Endothelial cell of hepatic sinusoid (primary cell): ENCODE results near the gene MMAB.

Source experiments
- in situ Hi-C: cut with HindIII; loops from 2 replicates; pipeline ENCODE4 v1.10.0; 2017; ENCODE audit warnings: low sequenced_read_pairs

MMAB gene

GRCh38 chr12:109545826-109546225 is 27.5 kb downstream of the MMAB start:
- in situ Hi-C loops = no loop called here

GRCh38 chr12:109544955-109545531 is 28.3 kb downstream of the MMAB start:
- in situ Hi-C loops = no loop called here

GRCh38 chr12:109542876-109543275 is 30.4 kb downstream of the MMAB start:
- in situ Hi-C loops = no loop called here

DNA sequence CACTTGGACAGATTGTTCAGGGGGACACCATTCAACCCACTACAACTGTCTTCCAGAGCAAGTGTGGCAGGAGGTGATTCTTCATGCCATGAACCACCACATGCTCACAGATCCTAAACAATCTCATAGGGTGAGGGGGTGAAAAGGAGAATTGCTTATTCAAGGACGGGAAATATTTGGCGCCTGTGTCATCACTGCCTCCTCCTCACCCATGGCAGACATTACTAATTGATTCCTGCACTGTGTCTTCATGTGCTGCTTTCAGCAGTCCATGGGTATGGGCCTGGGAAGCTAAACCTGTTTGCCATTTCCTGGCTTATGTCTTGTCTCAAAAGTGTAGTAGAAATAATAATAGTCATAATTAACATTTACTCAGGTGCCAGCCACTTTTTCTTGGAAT is 31.3 kb downstream of the MMAB start:
- in situ Hi-C loops = no loop called here

DNA sequence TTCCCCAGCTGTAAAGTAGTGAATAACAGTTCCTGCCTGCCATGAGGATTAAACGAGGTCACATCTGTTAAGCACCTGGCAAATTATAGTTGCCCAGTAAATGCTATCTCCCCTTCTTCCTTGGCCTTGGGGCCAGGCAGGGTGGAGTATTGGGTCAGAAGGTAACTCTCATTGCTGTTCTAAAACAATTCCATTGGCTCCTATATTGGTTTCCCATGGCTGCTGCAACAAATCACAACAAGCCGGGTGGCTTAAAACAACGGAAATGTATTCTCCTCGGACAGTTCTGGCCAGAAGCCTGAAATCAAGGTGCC is 31.9 kb downstream of the MMAB start:
- in situ Hi-C loops = no loop called here

DNA sequence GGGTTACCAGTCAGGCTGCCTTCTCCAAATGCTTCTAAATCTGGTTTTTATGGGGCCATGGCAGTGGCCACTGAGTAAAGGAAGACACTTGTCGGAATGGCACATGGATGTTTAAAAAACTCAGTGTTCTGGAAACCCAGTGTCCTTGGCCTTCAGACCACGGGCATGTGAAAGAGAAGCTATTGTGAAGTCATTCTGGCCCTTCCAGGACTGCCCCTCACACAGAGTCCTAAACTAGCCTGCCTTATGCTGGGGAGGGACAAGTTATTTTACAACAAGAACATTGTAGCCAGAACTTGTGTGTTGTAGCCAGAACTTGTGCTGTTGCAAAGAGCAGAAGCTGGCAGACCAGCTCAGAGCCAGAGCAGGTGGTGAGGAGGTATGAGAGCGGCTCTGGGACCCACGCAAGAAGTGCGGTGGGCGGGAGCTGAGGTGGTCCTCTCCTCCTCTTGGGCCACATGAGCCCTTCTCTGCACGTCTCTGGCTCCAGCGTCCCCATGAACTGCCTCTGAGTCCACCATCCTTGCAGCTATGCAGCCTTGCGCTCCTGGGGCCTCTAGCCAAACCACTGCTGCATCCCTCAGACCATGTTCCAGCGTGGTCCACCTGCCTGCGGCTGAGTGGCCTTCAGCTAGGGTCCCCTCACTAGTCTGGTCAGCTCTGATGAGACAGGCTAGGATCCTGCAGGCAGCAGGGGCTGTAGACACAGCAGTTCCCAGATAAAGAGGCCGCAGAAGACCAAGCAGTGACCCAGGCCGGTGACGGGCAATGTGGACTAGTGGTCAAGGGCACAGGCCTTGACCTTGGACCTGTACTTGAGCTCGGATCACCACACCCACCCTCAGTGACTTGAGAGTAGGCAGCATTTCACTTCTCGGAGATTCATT is 32.5 kb downstream of the MMAB start:
- in situ Hi-C loops = no loop called here

DNA sequence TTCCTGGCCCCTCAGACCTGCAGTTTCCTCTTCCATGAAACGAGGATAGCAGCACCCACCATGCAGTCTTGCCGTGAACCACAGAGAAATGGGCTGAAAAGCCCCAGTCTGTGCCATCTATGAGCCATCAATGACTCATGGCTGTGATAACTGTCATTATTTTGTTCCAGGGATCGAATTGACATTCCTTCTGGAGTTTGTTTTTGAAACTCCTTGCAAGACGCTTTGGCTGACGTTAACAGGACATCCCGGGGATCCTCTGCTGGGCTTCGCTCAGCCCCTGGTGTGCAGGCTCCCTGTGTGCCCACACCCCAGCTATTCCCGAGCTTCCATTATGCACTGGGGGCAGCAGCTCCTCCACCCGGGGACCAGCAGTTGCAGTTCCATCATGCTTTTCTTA is 33.8 kb downstream of the MMAB start:
- in situ Hi-C loops = no loop called here

DNA sequence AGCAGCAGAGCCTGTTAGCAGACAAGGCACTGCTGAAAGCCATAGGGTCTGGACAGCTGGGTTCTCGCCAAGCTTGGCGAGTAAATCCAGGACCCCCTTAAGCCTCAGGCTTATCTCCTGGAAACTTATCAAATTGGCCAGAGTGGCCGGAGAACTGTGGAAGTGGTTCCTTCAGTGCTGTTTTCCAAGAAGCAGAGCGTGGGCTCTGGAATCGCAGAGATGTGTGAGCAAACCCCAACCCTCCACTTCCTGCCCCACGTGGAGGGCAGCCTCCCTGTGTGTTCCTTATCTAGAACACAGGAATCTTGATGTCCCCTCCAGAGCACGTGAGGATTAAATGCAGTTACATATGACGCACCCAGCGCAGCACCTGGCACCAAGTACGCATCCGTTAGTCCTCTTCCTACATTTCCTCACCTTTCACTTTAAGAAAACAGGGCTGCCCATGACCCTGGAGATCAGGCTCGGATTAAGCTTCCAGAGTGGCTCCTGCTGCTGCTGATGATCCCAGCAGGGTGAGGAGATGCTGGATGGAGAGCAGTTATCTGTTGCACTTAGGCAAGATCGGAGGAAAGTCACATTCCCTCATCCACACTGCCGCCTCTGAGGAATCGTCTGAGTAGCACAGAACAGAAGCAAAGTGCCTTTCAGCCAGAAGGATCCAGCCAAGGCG is 35.0 kb downstream of the MMAB start:
- in situ Hi-C loops = no loop called here

DNA sequence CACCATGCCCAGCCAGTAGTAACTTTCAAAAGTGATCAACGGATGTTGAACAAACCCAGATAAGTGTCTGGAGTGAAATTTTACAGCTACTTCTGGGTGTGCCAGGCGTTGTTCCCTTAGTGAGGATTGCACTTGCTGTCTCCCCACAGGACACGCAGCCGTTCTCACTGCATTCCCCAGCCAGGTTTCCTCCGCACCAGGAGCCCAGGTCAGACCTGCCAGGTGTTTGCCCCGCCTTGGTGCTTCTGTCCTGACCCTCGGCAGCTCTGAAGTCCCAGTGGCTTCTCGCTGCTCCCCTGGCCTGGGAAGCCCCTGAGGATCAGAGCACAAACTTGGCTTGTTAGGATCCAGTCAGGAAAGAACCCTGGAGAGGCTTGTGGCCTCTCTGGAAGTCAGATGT is 36.2 kb downstream of the MMAB start:
- in situ Hi-C loops = no loop called here

GRCh38 chr12:109535863-109536250 is 37.4 kb downstream of the MMAB start:
- in situ Hi-C loops = no loop called here

GRCh38 chr12:109535231-109535862 is 38.0 kb downstream of the MMAB start:
- in situ Hi-C loops = no loop called here

- in situ Hi-C loops = loop anchor here (5.0 kb wide), 1 partner anchor 83 kb away; no protein-coding TSS in a partner anchor
Measured at GRCh38 chr12:109534456-109534855, 38.8 kb downstream of the MMAB start.

GRCh38 chr12:109533487-109533740 is 39.9 kb downstream of the MMAB start:
- in situ Hi-C loops = loop anchor here (5.0 kb wide), 1 partner anchor 84 kb away; no protein-coding TSS in a partner anchor

DNA sequence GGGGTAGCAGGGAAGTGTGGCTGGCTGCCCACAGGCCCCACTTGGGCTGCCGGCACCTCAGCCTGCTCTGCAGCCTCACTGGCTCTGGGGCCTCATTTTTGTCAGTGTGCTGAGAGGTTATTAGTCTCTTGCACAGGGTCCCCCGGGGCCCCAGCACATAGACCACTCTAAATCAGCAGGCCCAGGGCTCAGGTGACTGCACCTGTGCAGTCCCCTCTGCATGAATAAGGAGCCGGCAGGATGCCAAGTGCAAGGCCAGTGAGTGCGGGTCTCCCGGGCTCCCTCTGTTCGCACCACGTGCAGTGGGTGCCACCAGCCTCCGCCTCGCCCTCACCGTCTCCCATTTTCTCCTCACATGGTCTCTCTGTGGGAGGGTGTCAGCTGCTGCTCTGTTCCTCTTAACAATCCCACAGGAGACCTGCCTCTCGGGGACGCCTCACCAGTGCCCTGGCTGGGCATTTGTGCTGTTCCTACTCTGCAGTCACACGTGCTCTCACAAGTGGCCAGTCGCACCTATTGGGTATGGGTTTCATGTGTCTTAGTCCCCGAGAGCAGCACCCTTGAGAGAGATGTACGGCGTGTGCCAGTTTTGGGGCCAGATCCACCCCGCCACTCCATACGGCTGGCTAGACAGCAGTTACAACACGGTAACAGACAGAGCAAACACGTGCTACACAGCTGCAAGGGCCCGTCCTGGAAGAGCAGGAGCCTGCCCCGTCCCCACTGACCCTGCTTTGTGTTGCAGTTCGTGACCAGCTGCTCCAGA is 40.4 kb downstream of the MMAB start:
- in situ Hi-C loops = loop anchor here (5.0 kb wide), 1 partner anchor 84 kb away; no protein-coding TSS in a partner anchor

DNA sequence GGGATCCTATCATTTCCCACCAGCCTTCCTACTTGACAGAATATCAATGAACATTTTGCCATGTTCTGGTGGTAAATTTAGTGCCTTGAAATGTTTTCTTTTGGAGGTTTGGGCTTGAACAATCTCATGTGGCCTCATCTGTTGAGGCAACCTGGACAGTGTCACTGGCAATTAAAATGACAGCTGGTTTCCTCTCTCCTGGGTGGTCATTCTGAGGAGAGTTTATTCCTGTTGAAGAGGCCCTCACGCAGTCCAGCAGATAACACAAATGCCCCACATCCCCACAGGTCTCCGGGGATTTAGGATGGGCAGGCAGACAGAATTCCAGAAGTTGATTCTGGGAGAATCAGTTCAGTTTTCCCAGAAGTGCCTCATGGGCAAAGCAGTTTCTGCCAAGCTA is 41.9 kb downstream of the MMAB start:
- in situ Hi-C loops = loop anchor here (5.0 kb wide), 1 partner anchor 86 kb away; no protein-coding TSS in a partner anchor

GRCh38 chr12:109529691-109530640 is 43.3 kb downstream of the MMAB start:
- in situ Hi-C loops = loop anchor here (5.0 kb wide), 1 partner anchor 87 kb away; no protein-coding TSS in a partner anchor

GRCh38 chr12:109527489-109528123 is 45.7 kb downstream of the MMAB start:
- in situ Hi-C loops = no loop called here

- in situ Hi-C loops = no loop called here
Measured at GRCh38 chr12:109525279-109525585, 48.1 kb downstream of the MMAB start.

- in situ Hi-C loops = no loop called here
Measured at GRCh38 chr12:109524466-109525278, 48.6 kb downstream of the MMAB start.
